ENCODE measurements around the gene ATP11A. TPM values are rescaled to one million over a fixed set of nuclear protein-coding genes. Genes with fewer than 3 reads are reported as not detected.

ATP11A gene
- total and polyA plus RNA-seq, 9 of the 15 experiments (the other 6 are each of a cell fraction or from before 2014, with no cell fraction given): 0.38 to 34.2 (median 4.2) TPM

- no peak for ATAC-seq
- Histone ChIP-seq H3K27me3 (ENCODE audit: control insufficient read depth in 2 of 2, insufficient read depth in 2 of 2, low read length in 2 of 2) (no peaks in the 10 kb centered on the region), H3K36me3 (ENCODE audit: control insufficient read depth, insufficient read depth, low read length) (peaks cover 53% of the 10 kb centered on the region; the same call in 2 of the 3 replicates), H3K79me2 (ENCODE audit: control insufficient read depth, insufficient read depth, low read length) (no peaks in the 10 kb centered on the region), H3K27ac (ENCODE audit: extremely low read depth, low read depth, low read length) (no peak overlapping the region), H3K4me1 (replicated peaks in 1 of 2; ENCODE audit: control insufficient read depth in 2 of 2, insufficient read depth in 2 of 2, low read length in 2 of 2) (0 out of 5 replicates have a peak, but pooled peaks cover 0 to 3% of the 10 kb centered on the region in 2 experiments), H3K9me3 (replicated peaks; ENCODE audit: control insufficient read depth, insufficient read depth, low read depth, low read length) (no peaks in the 10 kb centered on the region), H3K4me3 (no peak overlapping the region), H4K20me1 (replicated peaks; ENCODE audit: control insufficient read depth, insufficient read depth, low read length) (no peaks in the 10 kb centered on the region), H2AFZ (ENCODE audit: low read depth, low read length) (no peak overlapping the region), H3K9ac (ENCODE audit: insufficient read depth in 1 of 2, low read depth in 2 of 2, low read length in 2 of 2) (no peak overlapping the region), H3K9me1 (ENCODE audit: control insufficient read depth, insufficient read depth, low read length) (no peaks in the 10 kb centered on the region), H3K4me2 (ENCODE audit: insufficient read depth, low read length) (no peak overlapping the region)
- ChIA-PET CTCF (ENCODE audit: low intra/inter-chr PET ratio) (no interaction called here), POLR2A (no interaction called here)
- FAIRE-seq: no peak
- WGBS (ENCODE audit: insufficient coverage, low coverage, missing lambda C conversion rate): 94% methylated on average over 9 of the region's 10 CpGs
- in situ Hi-C loops (cut with MboI): no loop called here
- TF ChIP-seq TAF7 (tag; IDR thresholded peaks at IDR 0.05) (no peak), SRSF7 (optimal IDR thresholded peaks at IDR 0.05; ENCODE audit: low read depth, low read length) (no peak), ZNF121 (CRISPR knock-in tag; conservative IDR thresholded peaks at IDR 0.05) (peak; percentile 27; the same call in 1 of the 2 replicates), NR4A1 (CRISPR knock-in tag; IDR thresholded peaks at IDR 0.05) (no peak), NR4A1 (tag; IDR thresholded peaks at IDR 0.05) (no peak)
- intact Hi-C loops (cut with micrococcal nuclease): no loop called here
- BruUV-seq (replicated peaks): no TSS peak
- no peak for DNase-seq (ENCODE audit: extremely low read depth in 1 of 4, low spot score in 3 of 4)
Observed at GRCh38 chr13:112852808-112853207, 163.0 kb downstream of the ATP11A start.

GRCh38 chr13:112854321-112854720 lies 164.5 kb downstream of the ATP11A start:
- H4K20me1 ChIP-seq (replicated peaks; ENCODE audit: control insufficient read depth, insufficient read depth, low read length): no peaks in the 10 kb centered on the region
- H3K9me1 ChIP-seq (ENCODE audit: control insufficient read depth, insufficient read depth, low read length): no peaks in the 10 kb centered on the region
- no peak overlapping the region for H3K9ac ChIP-seq (ENCODE audit: insufficient read depth in 1 of 2, low read depth in 2 of 2, low read length in 2 of 2)
- no peak overlapping the region for H2AFZ ChIP-seq (ENCODE audit: low read depth, low read length)
- intact Hi-C loops (cut with micrococcal nuclease): no loop called here
- in situ Hi-C loops (cut with MboI): no loop called here
- H3K27ac ChIP-seq (ENCODE audit: extremely low read depth, low read depth, low read length): no peak overlapping the region
- CTCF ChIA-PET (ENCODE audit: low intra/inter-chr PET ratio): no interaction called here
- H3K79me2 ChIP-seq (ENCODE audit: control insufficient read depth, insufficient read depth, low read length): no peaks in the 10 kb centered on the region
- no peak overlapping the region for H3K4me3 ChIP-seq
- TF ChIP-seq RBFOX2 (IDR thresholded peaks at IDR 0.05; ENCODE audit: low read depth, low read length): no peak
- TF ChIP-seq HMGN3 (IDR thresholded peaks at IDR 0.05; ENCODE audit: borderline replicate concordance, extremely low read depth, insufficient read length, low read depth, low read length): no peak
- no peak for ATAC-seq
- POLR2A ChIA-PET: no interaction called here
- H3K27me3 ChIP-seq (ENCODE audit: control insufficient read depth in 2 of 2, insufficient read depth in 2 of 2, low read length in 2 of 2): no peaks in the 10 kb centered on the region
- H3K4me1 ChIP-seq (replicated peaks in 1 of 2; ENCODE audit: control insufficient read depth in 2 of 2, insufficient read depth in 2 of 2, low read length in 2 of 2): 0 out of 5 replicates have a peak, but pooled peaks cover 0 to 3% of the 10 kb centered on the region in 2 experiments
- no peaks in the 10 kb centered on the region for H3K9me3 ChIP-seq (replicated peaks; ENCODE audit: control insufficient read depth, insufficient read depth, low read depth, low read length)
- H3K4me2 ChIP-seq (ENCODE audit: insufficient read depth, low read length): no peak overlapping the region
- FAIRE-seq: no peak
- peaks cover 65% of the 10 kb centered on the region; the same call in 2 of the 3 replicates for H3K36me3 ChIP-seq (ENCODE audit: control insufficient read depth, insufficient read depth, low read length)
- 98% methylated on average over 5 of the region's 25 CpGs for WGBS (ENCODE audit: insufficient coverage, low coverage, missing lambda C conversion rate)
- no TSS peak for BruUV-seq (replicated peaks)
- DNase-seq (ENCODE audit: extremely low read depth in 1 of 4, low spot score in 3 of 4): no peak
